T-helper 17 cell (primary cell): Measurements from ENCODE around the gene HSPB9. TPM values are rescaled to one million over a fixed set of nuclear protein-coding genes. Genes with fewer than 3 reads are reported as not detected.

Source experiments
- ATAC-seq: fragments of 150-1000 bp; cut with Tn5 transposase; 2 replicates; pipeline ENCODE4 v1.10.0; 2021; ENCODE audit warnings: mild to moderate bottlenecking, moderate library complexity
- DNase-seq, 3 donors: peaks; one replicate each; pipeline versions ENCODE4 v3.0.0 to v3.0.0-alpha.2; 2020 to 2021
- H3K9me3 ChIP-seq: one replicate; pipeline ENCODE4 v1.7.0; 2013; ENCODE audit warnings: low read length, mild to moderate bottlenecking; ENCODE audit not compliant: control insufficient read depth, poor library complexity, severe bottlenecking
- H3K27ac Mint-ChIP-seq: one replicate; pipeline ENCODE4 v1.8.0; 2022; ENCODE audit warnings: mild to moderate bottlenecking, moderate library complexity, mixed read lengths
- H3K27me3 Mint-ChIP-seq: one replicate; pipeline ENCODE4 v1.8.0; 2022; ENCODE audit warnings: mixed read lengths
- H3K36me3 Mint-ChIP-seq: one replicate; pipeline ENCODE4 v1.8.0; 2022; ENCODE audit warnings: low read depth, mixed read lengths
- H3K4me1 Mint-ChIP-seq: one replicate; pipeline ENCODE4 v1.8.0; 2022; ENCODE audit warnings: mild to moderate bottlenecking, mixed read lengths
- H3K4me3 Mint-ChIP-seq: one replicate; pipeline ENCODE4 v1.8.0; 2022; ENCODE audit warnings: mild to moderate bottlenecking, moderate library complexity, mixed read lengths
- total RNA-seq, 4 donors: library from RNA in 2 of 4; stranded (reverse) in 2 of 4; gene quantifications; one replicate each; pipeline ENCODE4 v1.2.3 and lab custom pipeline; 2022 to 2026

The HSPB9 gene
- total RNA-seq, 2 donors from 2014 or later: not detected

GRCh38 chr17:42155614-42156045, 33.0 kb downstream of the HSPB9 start:
- Mint-ChIP-seq H3K4me1 (peaks cover 23% of the 10 kb centered on the region), H3K4me3 (peak overlapping the region; percentile 95), H3K27ac (peak overlapping the region; percentile 95), H3K36me3 (peaks cover 2% of the 10 kb centered on the region), H3K27me3 (no peaks in the 10 kb centered on the region)
- no peaks in the 10 kb centered on the region for H3K9me3 ChIP-seq
- ATAC-seq: no peak
- no peak for DNase-seq

GRCh38 chr17:42159796-42160530, 37.4 kb downstream of the HSPB9 start:
- no peak overlapping the region for H3K27ac Mint-ChIP-seq
- DNase-seq (no peak), ATAC-seq (no peak)
- peaks cover 4% of the 10 kb centered on the region for H3K4me1 Mint-ChIP-seq
- H3K4me3 Mint-ChIP-seq: no peak overlapping the region
- H3K27me3 Mint-ChIP-seq: no peaks in the 10 kb centered on the region
- H3K36me3 Mint-ChIP-seq: no peaks in the 10 kb centered on the region
- H3K9me3 ChIP-seq: no peaks in the 10 kb centered on the region

- no peaks in the 10 kb centered on the region for H3K9me3 ChIP-seq
- no peak overlapping the region for H3K27ac Mint-ChIP-seq
- no peaks in the 10 kb centered on the region for H3K27me3 Mint-ChIP-seq
- H3K36me3 Mint-ChIP-seq: no peaks in the 10 kb centered on the region
- DNase-seq: no peak
- H3K4me1 Mint-ChIP-seq: peaks cover 4% of the 10 kb centered on the region
- no peak overlapping the region for H3K4me3 Mint-ChIP-seq
- ATAC-seq: no peak
These were observed 37.9 kb downstream of the HSPB9 start for GRCh38 chr17:42160531-42160910.

- ATAC-seq: peak; percentile 32
- H3K4me1 Mint-ChIP-seq: peaks cover 12% of the 10 kb centered on the region
- no peak overlapping the region for H3K27ac Mint-ChIP-seq
- H3K4me3 Mint-ChIP-seq: peak overlapping the region; percentile 33
- H3K36me3 Mint-ChIP-seq: no peaks in the 10 kb centered on the region
- H3K27me3 Mint-ChIP-seq: no peaks in the 10 kb centered on the region
- no peak for DNase-seq
- no peaks in the 10 kb centered on the region for H3K9me3 ChIP-seq
These were observed 40.5 kb downstream of the HSPB9 start for GRCh38 chr17:42163113-42163512.

GRCh38 chr17:42163696-42164407, 41.2 kb downstream of the HSPB9 start:
- no peaks in the 10 kb centered on the region for H3K9me3 ChIP-seq
- no peak overlapping the region for H3K4me3 Mint-ChIP-seq
- H3K36me3 Mint-ChIP-seq: no peaks in the 10 kb centered on the region
- no peak overlapping the region for H3K27ac Mint-ChIP-seq
- no peaks in the 10 kb centered on the region for H3K27me3 Mint-ChIP-seq
- no peak for DNase-seq
- no peak for ATAC-seq
- peaks cover 12% of the 10 kb centered on the region for H3K4me1 Mint-ChIP-seq

- ATAC-seq (no peak), DNase-seq (no peak)
- no peaks in the 10 kb centered on the region for H3K9me3 ChIP-seq
- H3K4me3 Mint-ChIP-seq: no peak overlapping the region
- no peak overlapping the region for H3K27ac Mint-ChIP-seq
- H3K27me3 Mint-ChIP-seq: no peaks in the 10 kb centered on the region
- peaks cover 12% of the 10 kb centered on the region for H3K4me1 Mint-ChIP-seq
- peaks cover 2% of the 10 kb centered on the region for H3K36me3 Mint-ChIP-seq
These were observed 43.1 kb downstream of the HSPB9 start for GRCh38 chr17:42165751-42166150.

GRCh38 chr17:42166196-42166763, 43.7 kb downstream of the HSPB9 start:
- H3K27ac Mint-ChIP-seq: no peak overlapping the region
- H3K4me3 Mint-ChIP-seq: no peak overlapping the region
- H3K9me3 ChIP-seq: no peaks in the 10 kb centered on the region
- no peaks in the 10 kb centered on the region for H3K27me3 Mint-ChIP-seq
- DNase-seq (no peak), ATAC-seq (no peak)
- peaks cover 12% of the 10 kb centered on the region for H3K4me1 Mint-ChIP-seq
- peaks cover 2% of the 10 kb centered on the region for H3K36me3 Mint-ChIP-seq

- DNase-seq (no peak), ATAC-seq (no peak)
- H3K9me3 ChIP-seq: no peaks in the 10 kb centered on the region
- H3K36me3 Mint-ChIP-seq: peaks cover 2% of the 10 kb centered on the region
- no peak overlapping the region for H3K27ac Mint-ChIP-seq
- peaks cover 12% of the 10 kb centered on the region for H3K4me1 Mint-ChIP-seq
- no peaks in the 10 kb centered on the region for H3K27me3 Mint-ChIP-seq
- H3K4me3 Mint-ChIP-seq: no peak overlapping the region
These were observed 45.2 kb downstream of the HSPB9 start for GRCh38 chr17:42167807-42168206.

GRCh38 chr17:42169351-42169750, 46.7 kb downstream of the HSPB9 start:
- no peak for ATAC-seq
- Mint-ChIP-seq H3K27me3 (no peaks in the 10 kb centered on the region), H3K4me1 (peaks cover 9% of the 10 kb centered on the region), H3K27ac (no peak overlapping the region), H3K36me3 (peaks cover 2% of the 10 kb centered on the region), H3K4me3 (no peak overlapping the region)
- DNase-seq: no peak
- no peaks in the 10 kb centered on the region for H3K9me3 ChIP-seq

GRCh38 chr17:42171831-42172230, 49.2 kb downstream of the HSPB9 start:
- H3K9me3 ChIP-seq: no peaks in the 10 kb centered on the region
- peaks cover 13% of the 10 kb centered on the region for H3K4me1 Mint-ChIP-seq
- no peak overlapping the region for H3K27ac Mint-ChIP-seq
- ATAC-seq (no peak), DNase-seq (no peak)
- H3K36me3 Mint-ChIP-seq: peaks cover 2% of the 10 kb centered on the region
- H3K27me3 Mint-ChIP-seq: peaks cover 5% of the 10 kb centered on the region
- no peak overlapping the region for H3K4me3 Mint-ChIP-seq

Other genes starting within 250 kb of the HSPB9 start
- 10 to 100 TPM; 65.5 to 73.4 TPM for gene ACLY, start 203.9 kb upstream of the HSPB9 start, total RNA-seq
- gene ODAD4, start 192.2 kb upstream of the HSPB9 start, total RNA-seq: 1 to 10 TPM; 3.7 to 4.3 TPM
- gene CNP, start 156.0 kb upstream of the HSPB9 start, total RNA-seq: 10 to 100 TPM; 21.0 to 23.4 TPM
- 100 to 1,000 TPM; 113 to 124 TPM for gene DNAJC7, start 105.4 kb upstream of the HSPB9 start, total RNA-seq
- 10 to 100 TPM; 14.3 to 15.6 TPM for gene NKIRAS2, start 102.7 kb upstream of the HSPB9 start, total RNA-seq
- gene C17orf113, start 72.2 kb upstream of the HSPB9 start, total RNA-seq: under 1 TPM; 0.65 to 0.85 TPM
- under 1 TPM; 0.16 to 0.20 TPM for gene ZNF385C, start 24.3 kb upstream of the HSPB9 start, total RNA-seq
- 10 to 100 TPM; 16.9 to 24.0 TPM for gene DHX58, start 10.1 kb upstream of the HSPB9 start, total RNA-seq
- gene KAT2A, start 1.4 kb upstream of the HSPB9 start, total RNA-seq: 10 to 100 TPM; 33.3 to 35.5 TPM
- gene RAB5C, start 32.2 kb downstream of the HSPB9 start, total RNA-seq: 10 to 100 TPM; 74.3 to 97.9 TPM
- gene KCNH4, start 58.3 kb downstream of the HSPB9 start, total RNA-seq: under 1 TPM; 0.45 to 0.94 TPM
- not detected for gene HCRT, start 62.6 kb downstream of the HSPB9 start, total RNA-seq
- 10 to 100 TPM; 12.4 to 13.5 TPM for gene GHDC, start 71.7 kb downstream of the HSPB9 start, total RNA-seq
- gene STAT5B, start 153.6 kb downstream of the HSPB9 start, total RNA-seq: 100 to 1,000 TPM; 202 to 225 TPM
- 100 to 1,000 TPM; 153 to 177 TPM for gene STAT5A, start 165.7 kb downstream of the HSPB9 start, total RNA-seq